Forelimb muscle (tissue), 1 donor: Measurements from ENCODE around the gene INMT. TPM values are rescaled to one million over a fixed set of nuclear protein-coding genes. Genes with fewer than 3 reads are reported as not detected.
"Not testable (repeated sequence)": the region's sequence is repeated elsewhere in the genome, so short reads cannot be mapped to it uniquely, and the experiment has no call there.

Experiments
- DNase-seq: peaks from one replicate; pipeline ENCODE4 v3.0.0-alpha.2; 2013; ENCODE audit warnings: low read depth
- polyA plus RNA-seq: library from polyadenylated mRNA; unstranded; fragments of 120-200 nt; gene quantifications from one replicate; pipeline ENCODE4 v1.2.1, GENCODE V29; 2013; ENCODE audit not compliant: insufficient read length

Gene INMT
- 8.3 TPM for polyA plus RNA-seq

DNA sequence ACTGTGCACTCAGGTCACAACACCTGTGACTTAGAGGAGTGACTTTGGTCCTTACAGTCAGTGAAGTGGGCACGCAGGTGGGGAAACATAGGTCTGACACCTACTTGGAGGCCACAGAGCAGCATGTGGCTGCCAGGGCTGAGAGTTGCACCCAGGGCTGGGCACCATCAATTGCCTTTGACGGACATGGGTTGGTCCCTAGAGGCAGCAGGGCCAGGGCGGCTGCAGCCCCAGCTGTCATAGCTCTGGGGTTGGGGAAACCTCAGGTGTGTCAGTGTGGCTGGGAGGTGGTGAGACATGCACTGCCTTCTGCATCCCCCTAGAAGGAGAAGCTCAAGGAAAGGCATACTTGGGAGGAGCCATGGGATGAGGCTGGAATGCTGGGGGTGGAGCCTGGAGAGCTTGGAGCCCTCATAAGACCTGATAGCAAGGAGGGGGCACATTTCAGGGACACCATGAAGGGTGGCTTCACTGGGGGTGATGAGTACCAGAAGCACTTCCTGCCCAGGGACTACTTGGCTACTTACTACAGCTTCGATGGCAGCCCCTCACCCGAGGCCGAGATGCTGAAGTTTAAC, at the start of gene INMT:
Gene INMT (plus strand): TSS at position 440 of the 578 bp plus-strand sequence. CDS start 16 bp downstream, at position 456.
- DNase-seq: no peak

DNA sequence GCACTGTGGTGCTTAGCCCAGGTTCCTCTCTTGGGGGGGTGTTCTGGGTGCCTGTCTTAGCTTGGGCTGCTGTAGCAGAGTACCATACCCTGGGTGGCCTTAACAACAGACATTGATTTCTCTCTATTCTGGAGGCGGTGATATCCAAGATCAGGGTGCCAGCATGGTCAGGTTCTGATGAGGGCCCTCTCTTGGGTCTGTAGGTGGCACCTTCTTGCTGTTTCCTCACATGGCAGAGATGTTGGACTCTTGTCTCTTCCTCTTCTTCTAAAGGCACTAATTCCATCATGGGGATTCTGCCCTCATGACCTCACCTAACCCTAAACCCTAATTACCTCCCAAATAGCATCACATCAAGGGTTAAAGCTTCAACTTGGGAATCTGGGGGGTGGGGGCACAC, 49.7 kb upstream of the INMT start:
- no peak for DNase-seq

DNA sequence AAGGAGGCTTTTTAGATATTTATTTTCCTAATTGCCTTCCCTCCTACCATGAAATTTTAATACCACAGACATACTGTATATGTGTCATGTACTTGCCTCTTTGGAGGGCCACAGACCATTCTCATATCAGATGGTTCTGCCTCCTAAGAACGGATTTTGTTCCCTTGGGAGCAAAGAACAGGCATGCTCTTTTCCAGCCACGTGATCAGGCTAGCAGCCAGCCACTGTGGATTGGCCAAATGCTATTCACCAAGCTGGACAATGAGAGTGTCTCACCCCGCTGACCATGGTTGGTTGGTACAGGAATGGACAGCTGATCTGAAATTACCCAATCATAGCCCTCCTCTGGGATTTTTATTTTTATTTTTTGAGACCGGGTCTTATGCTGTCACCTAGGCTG, 48.2 kb upstream of the INMT start:
- no peak for DNase-seq

DNA sequence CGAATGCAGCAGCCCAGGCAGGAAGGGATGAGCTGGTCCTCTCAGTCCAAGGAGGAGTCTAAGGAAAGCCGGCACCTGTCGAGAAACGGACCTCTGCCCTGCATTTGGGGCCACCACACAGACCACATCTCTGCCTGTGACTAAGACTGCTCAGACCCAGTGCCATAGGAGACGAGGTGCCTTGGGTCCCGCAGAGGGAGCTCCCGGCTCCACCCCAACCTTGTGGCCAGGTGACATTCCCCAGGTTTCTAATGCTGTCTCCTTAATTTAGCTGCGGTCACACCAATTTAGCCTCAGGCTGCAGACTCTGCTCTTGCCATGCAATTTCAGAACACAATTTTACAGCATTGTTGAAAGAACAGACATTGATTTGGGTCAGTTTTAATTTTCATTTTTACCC, 46.9 kb upstream of the INMT start:
- DNase-seq: no peak

DNA sequence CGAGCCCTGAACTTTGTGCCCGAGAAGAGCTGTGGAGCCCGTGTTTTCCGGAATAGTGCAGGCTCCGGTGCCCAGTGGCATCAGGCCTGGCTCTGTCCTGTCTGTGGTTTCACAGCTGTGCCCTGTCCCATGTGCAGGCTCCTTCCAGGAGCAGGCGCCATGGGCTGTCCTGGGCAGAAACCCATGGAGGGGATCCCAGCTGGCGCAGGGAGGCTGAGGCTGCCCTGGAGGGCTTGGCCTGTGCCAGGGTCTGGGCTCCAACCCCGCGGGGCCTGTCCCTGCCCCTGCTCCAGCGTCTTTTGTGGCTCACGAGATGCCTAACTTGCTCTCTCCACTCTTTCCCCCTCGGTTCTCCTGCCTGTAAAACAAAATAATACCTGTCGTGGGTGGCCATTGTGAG, 46.3 kb upstream of the INMT start:
- DNase-seq: no peak

DNA sequence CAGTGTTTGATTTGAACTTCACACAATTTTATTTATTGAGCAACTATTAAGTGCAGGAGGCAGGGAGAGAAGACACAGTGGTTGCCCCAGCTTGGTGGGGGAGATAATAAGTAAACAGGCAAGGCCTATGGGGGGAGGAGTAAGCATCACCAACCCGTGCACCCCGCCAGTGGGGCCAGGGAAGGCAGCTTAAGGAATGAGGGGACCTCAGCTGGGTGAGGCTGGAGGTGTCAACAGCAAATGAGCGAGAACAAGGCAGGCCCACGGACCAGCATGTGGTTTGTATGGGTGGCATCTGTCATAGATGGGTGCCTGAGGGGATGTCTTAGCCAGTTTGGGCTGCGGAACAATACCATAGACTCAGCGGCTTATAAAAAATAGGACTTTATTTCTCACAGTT, 45.6 kb upstream of the INMT start:
- no peak for DNase-seq

DNA sequence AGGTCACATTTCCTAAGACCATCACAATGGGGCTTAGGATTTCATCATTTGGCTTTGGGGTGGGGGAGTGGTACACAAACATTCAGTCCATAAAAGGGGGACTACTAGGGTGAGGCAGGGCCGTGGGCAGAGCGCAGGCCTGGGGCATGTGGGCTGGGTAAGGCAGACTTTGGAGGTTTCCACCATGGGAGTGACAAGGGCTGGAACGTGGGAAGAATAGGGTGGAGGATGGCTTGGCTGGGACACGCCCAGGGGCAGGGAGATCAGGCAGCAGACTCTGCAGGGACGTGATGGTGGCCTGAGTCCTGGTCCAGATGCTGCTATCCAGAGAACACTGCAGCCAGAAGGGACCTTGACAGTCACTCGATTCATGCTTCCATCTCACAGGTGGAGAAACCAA, 45.0 kb upstream of the INMT start:
- DNase-seq: no peak

DNA sequence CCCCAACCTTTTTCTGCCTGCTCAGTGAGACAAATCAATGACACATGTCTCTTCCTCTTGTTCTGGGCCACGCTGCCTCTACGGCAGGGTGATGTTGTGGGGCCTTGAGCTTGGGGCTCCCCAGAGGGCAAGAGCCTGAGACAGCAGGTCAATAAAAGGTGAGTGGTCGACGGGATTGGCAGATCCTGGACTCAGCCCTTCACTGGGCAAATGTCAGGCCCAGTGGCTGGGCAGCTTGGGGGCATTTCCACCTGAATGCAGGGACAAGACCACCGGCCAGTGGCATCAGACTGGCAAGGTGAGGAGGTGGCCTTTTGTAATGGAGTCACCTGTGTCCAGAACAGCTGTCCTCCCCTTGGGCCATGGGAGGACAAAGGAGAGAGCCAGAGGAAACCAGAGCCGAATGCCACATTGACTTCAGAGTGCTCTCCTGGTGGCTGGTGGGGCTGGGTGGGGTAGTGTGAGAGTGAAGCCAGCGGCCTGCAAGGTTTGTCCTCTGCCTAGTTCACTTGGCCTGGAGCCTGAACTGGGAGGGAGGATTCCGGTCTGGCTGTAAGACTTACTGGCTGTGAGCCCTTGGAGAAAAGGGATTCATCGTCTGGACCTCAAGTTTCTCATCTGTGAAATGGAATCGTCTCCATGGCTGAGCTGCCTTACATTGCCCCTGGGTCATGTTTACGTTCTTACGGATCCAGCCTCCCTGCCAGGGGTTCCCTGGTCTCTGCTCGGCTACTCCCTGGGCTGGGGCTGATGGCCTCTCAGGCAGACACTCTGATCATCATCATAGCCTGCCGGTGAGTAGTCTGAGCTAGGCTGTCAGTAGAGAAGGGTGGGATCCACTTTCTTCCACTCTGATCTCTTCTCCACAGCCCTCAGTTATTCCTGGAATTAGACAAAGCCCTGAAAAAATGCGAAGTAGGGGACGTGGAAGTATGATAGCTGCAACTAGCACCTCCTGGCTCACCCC, 44.3 kb upstream of the INMT start:
- no peak for DNase-seq

DNA sequence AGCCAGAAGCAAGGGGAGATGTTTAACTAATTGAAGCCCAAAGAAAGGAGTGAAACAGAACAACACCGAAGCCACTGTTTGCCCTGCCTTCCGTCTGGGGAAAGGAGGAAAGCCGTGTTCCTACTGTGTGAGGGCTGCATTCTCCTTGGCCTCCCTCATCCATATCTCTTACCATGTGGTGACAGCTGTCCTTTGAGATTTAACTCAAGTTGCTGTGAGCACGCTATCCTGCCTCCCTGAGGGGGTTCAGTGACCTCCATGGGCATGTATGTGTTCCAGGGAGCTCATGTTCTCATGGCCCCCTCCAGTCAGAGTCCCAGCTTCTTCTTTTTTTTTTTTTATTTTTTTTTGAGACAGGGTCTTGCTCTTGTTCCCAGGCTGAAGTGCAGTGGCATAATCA, 43.5 kb upstream of the INMT start:
- no peak for DNase-seq

DNA sequence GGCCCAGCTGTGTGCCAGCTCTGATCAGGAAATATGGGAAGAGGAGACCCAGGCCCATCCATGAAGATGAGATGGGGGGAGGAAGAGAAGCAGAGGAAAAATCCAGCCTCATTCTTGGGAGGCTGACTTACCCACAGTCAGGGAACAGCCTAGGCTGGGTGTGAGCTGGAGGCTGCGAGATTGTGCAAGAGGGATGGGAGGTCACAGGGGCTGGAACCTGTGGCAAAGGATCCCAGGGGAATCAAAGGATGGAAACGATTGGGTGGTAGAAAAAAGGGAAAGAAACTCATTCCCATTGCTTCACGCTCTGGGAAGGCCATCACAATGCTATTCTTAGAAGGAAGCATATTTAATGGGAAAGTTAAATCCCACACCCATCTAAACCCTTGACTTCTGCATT, 43.0 kb upstream of the INMT start:
- DNase-seq: no peak

DNA sequence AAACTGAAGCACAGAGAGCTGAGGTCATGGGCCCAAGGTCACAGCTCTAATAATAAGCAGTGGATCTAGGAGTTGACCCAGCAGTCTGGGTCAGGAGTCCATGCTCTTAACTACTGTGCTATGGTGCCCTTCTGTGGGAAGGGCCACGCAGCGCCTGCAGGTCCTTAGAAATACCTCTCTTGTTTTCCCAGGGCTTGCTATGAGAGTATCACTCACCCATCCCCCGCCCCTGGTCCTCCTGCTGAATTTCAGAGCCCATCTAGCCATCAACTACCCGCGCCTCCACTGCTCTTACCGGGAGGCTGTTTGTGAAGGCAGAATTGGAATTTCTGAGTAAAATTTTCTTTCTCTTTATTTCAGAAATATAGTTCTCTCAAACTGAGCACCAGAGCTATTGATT, 42.4 kb upstream of the INMT start:
- DNase-seq: no peak

DNA sequence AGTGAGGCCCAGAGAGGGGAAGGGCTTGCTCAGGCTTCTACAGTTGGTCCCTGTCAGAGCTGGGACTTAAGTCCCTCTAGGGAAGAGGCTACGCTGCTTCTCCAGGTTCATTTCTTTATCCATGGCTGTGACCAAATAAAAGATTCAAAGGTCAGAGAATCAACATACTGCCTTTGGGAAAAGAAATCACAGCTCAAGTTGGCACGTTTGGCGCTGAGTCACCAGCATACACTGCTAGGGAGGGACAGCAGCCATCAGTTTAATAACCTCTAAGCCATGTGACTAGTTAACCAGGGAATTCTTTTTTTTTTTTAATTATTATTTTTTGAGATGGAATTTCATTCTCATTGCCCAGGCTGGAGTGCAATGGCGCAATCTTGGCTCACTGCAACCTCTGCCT, 41.3 kb upstream of the INMT start:
- no peak for DNase-seq

DNA sequence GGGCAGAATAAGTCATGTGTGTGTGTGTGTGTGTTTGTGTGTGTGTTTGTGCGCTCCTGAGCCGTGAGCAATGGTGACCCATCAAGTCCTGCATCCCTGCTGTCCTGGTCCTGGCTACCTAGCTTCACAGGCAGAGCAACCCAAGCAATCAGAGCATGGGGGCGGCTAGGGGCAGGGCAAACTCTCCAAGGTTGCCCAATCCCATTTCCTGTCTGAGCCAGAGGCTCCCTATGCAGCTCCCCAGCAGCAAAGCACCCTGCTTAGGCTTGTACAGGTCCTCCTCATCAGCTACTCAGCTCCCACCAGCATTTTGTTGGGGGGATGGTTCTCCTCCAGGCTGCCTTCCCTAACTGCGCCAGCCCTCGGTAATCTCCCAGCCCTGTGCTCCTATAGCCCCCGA, 38.5 kb upstream of the INMT start:
- no peak for DNase-seq

DNA sequence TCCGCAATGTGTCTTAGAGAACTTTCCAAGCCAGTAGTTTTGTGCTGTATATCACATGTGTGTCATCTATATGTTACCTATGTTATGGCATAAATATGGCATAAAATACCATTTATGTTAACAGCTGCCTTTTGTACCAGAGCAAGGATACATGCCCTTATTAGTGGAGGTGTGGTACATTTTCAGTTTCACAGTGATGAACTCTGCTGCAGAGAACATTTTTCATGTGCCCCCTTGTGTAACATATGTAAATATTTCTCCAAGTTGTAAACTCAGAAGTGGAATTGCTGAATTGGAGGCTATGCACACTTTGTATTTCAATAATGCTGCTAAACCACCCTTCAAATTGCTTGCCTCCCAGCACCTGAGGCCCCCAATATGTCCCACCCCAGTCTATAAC, 37.8 kb upstream of the INMT start:
- no peak for DNase-seq

DNA sequence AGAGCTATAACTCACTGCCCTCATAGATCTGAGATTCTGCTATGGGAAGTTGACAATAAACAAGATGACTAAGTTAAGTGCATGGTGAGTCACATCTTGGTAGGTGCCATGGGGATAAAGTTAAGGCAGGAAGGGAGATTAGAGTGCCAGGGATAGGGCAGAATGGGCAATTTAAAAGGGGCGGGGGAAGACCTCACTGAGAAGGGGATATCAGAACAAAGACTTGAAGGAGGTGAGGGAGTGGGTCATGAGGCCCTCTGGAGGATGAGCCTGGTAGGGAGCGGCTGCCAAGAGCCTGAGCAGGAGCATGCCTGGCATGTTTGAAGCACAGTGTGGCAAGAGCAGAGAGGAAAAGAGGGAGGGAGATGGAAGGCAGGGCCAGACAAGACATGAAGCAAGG, 34.8 kb upstream of the INMT start:
- DNase-seq: no peak

DNA sequence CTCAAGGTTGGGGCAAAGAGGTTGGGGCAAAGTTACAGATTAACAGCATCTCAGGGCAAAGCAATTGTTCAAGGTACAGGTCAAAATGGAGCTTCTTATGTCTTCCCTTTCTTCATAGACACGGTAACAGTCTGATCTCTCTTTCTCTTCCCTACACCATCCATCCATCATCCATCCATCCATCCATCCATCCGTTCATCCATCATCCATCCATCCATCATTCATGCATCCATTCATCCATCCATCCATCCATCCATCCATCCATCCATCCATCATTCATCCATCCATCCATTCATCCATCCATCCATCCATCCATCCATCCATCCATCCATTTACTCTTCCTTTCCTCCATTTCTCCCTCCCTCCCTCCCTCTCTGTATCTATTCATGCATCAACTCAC, 32.5 kb upstream of the INMT start:
- not testable (repeated sequence) for DNase-seq

DNA sequence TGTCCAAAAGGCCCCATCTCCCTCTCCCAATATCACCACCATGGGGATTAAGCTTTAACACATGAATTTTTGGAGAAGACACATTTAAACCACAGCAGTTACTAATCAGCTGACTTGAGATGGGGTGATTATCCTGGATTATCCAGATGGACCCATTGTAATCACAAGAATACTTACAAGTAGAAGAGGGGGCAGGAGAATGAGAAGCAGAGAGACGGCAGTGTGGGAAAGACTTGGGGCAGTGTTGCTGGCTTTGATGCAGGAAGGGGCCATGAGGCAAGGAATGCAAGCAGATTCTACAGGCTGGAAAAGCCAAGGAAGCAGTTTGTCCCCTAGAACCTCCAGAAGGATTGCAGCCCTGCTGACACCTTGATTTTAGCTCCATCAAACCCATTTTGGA, 30.7 kb upstream of the INMT start:
- DNase-seq: no peak

DNA sequence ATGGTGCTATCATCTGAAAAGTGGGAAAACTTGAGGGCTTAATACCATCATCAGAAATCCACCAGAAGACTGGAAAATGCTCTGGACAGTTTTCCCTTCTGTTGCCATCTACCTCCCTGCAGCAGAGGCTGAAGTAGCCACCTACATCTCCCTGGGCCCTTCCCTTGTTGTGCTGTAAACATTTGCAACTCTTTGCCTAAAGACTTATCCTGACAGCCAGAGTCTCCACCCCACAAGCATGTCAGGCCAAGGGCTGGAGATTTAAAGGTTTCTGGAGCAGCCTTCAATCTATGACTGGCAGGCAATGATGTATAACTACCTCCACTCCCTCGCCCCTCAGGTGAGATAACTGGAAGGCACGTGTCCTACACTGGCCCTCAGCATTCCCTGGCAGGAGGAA, 29.7 kb upstream of the INMT start:
- DNase-seq: no peak

DNA sequence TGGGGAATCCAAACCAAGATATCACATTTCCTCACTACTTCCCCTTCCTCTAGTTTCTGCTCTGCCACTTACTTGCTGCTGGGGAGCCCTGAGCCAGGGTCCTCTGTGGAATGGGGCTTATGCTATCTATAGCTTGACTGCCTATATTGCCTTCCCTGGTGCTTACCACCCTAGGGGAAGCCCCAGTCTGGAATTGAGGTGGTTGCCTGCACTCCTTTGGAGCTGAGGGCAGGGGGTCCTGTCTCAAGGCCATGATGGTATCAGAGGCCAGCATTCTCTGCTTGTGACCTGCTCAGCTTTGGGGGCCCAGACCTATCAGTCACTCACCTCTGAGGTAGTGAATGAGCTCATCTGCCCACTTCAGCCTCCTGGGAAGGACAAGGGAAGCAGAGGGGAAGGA, 29.3 kb upstream of the INMT start:
- DNase-seq: no peak

DNA sequence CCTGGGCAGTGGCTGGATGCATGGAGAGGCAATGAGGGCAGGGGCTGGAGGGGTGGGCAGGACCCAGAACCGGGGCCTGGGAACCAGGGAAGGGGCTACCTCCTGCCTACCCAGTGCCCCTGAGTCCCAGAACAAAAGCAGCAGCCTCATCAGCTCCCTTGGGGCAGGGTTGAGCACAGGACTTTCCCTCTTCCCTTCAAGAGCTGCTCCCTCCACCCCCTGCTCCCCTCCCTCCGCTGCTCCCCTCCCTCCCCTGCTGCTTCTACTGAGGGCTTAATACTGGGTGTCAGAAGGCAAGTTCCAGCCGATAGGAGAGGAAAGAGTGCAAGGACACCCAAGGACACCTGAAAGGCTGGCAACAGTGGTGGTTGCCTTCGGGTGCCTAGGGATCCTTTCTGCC, 28.2 kb upstream of the INMT start:
- no peak for DNase-seq

DNA sequence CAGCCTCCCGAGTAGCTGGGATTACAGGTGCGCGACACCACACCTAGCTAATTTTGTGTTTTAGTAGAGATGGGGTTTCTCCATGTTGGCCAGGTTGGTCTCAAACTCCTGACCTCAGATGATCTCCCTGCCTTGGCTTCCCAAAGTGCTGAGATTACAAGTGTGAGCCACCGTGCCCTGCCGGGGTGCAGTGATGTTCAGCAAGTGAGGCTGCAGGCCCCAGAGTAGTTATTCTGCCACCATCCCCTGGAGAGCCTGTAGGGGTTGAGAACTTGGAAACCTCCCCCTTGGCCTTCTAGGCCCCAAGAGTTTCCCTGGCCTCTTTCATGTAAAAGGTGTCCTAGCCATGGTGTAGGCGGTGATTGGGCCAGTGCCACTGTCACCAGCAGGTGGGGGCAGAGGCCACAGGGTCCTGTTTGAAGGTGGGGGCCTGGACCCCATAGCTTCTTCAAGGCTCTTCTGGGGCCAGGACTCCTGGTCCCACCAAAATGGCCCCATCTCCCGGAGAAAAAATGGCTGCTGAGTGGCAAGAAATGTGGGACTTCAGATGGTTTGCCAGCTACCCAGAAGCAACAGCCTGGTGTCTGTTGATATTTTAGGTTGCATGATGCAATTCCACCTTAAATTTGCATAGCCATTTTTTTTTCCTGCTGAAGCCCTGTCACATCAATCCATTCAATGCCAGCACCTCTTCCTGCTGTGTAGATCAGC, 25.5 kb upstream of the INMT start:
- no peak for DNase-seq

DNA sequence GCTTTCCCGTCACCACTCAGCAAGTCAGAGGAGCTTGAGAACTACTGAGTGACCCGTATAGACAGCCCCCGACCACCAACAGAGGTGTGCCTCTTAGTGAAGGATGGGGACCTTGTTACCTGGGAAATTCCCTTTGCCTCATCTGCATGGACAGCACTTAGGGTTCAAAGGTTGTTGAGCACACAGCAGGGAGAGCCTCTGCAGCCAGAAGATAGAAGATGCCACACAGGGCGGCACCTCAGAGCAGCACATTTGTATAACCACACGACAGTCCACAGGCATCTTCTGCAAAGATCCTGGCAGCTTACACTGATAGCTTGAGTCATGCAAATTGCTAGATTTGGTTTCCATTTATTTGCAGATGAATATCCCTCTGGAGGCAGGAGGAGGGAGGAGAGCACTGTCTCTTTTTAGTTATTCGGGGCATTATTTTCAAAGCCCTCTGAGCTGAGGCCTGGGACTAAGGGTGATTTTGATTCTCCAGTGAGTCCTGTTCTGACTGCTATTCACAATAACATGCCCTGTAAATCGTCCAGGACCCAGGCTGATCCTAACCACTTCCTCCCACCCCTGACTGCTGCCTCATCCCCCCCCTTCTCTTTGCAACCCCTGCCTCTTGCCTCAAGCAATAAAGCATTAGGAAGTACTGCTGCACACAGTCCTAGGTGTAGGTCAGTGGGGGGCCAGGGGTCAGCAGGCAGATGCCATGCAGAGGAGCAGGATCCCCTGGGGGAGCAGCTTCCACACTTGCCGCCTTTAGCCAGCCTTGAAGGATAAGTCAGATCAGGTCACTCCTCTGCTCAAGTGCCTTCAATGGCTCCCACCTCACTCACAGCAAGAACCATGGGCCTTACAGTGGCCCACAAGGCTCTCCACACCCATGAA, 24.6 kb upstream of the INMT start:
- DNase-seq: no peak
